Subcutaneous adipose tissue (tissue), 4 donors: ENCODE data around the gene PECR. TPM values are rescaled to one million over a fixed set of nuclear protein-coding genes. Genes with fewer than 3 reads are reported as not detected.

ENCODE experiments used
- total RNA-seq, 4 donors: library from RNA; depleted of rRNA; stranded (reverse); fragments of >200 nt; gene quantifications; one replicate each; pipeline ENCODE4 v1.1.0, GENCODE V29; 2016
- TF ChIP-seq, protein P1 (sequence below): fragments of 450-650 bp; IDR thresholded peaks from one replicate; pipeline ENCODE4 v1.5.1; 2016; ENCODE audit warnings: low read depth, mild to moderate bottlenecking, control low read depth, antibody characterized with exemption, moderate library complexity

PECR gene
- total RNA-seq: 10 to 100 TPM; 25.8 to 78.7 (median 44.0) TPM

GRCh38 chr2:216081487-216082116 lies at the start of gene PECR, which contains the start of gene TMEM169:
Gene PECR (minus strand): TSS chr2:216081809. CDS start chr2:216081741, 68 bp downstream.
Gene TMEM169 (plus strand): TSS chr2:216081919. CDS start chr2:216095964, 14,045 bp downstream.
- TF ChIP-seq, protein P1, sequence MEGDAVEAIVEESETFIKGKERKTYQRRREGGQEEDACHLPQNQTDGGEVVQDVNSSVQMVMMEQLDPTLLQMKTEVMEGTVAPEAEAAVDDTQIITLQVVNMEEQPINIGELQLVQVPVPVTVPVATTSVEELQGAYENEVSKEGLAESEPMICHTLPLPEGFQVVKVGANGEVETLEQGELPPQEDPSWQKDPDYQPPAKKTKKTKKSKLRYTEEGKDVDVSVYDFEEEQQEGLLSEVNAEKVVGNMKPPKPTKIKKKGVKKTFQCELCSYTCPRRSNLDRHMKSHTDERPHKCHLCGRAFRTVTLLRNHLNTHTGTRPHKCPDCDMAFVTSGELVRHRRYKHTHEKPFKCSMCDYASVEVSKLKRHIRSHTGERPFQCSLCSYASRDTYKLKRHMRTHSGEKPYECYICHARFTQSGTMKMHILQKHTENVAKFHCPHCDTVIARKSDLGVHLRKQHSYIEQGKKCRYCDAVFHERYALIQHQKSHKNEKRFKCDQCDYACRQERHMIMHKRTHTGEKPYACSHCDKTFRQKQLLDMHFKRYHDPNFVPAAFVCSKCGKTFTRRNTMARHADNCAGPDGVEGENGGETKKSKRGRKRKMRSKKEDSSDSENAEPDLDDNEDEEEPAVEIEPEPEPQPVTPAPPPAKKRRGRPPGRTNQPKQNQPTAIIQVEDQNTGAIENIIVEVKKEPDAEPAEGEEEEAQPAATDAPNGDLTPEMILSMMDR: no peak

GRCh38 chr2:216130346-216130971 lies 48.9 kb upstream of the PECR start:
- TF ChIP-seq, protein P1: no peak

- TF ChIP-seq, protein P1: no peak
Observed at GRCh38 chr2:216126943-216127342, 45.3 kb upstream of the PECR start.

GRCh38 chr2:216121255-216121654 lies 39.6 kb upstream of the PECR start:
- TF ChIP-seq, protein P1: no peak

- TF ChIP-seq, protein P1: no peak
Observed at GRCh38 chr2:216119986-216120385, 38.4 kb upstream of the PECR start.

DNA sequence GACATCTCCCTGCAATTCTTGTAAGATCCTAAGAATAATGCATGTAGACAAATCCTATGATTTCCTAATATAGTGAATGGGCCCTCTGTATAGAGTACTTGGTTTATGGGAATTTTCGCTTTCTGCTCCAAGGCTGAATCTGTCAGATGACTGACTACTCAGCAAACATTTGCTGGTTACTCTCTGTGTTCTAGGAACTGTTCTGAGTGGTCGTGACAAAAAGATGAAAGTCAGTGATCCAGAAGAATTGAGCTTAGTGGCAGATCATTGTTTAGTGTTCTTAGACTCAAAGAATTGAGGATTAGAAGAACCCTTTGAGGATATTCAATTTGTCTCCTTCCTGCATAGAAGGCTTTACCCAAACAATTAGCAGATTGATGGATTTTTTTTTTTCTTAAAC lies 37.5 kb upstream of the PECR start:
- TF ChIP-seq, protein P1: no peak

DNA sequence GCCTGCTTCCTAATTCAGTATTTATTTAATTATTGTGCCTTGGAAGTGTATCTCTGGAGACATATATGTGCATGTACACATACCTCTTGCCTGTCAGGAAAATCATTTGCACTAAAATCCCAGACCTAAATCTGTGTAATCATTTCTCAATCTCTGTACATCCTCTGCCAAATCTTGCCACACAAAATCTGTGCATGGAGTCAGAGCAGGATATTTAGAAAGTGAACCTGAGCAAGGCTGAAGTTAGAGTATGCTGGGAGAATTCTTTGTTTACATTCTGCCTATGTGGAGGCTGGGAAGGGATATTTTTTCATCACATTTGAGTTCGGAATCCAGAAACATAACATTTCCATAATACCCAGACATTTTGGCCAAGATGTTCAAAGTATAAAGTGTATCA lies 36.9 kb upstream of the PECR start:
- TF ChIP-seq, protein P1: no peak
